ENCODE data around the gene HAUS7. TPM values are rescaled to one million over a fixed set of nuclear protein-coding genes. Genes with fewer than 3 reads are reported as not detected.

HAUS7 gene
- polyA plus RNA-seq, 2 of the 4 experiments (the other 2 are of a cell fraction): 39.1 to 53.6 TPM

DNA sequence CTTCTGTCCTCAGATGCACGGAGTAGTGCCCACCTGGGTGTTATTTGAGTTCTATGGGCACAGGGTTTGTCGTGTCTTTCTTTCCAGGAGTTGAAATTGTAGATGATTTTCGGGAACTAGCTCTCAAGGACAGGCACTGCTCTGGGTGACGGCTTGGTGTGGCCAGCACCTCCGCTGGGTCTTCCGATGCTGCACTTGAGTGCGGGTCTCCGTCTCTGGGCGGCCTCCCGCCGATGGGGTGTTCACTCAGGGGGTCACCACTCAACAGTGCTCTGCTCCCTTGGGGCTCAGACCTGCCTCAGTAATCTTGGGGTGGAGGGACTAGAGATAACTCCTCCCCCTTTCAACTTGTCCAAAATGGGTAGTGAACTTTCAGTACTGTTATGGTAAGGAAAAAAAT lies 56.6 kb downstream of the HAUS7 start:
- H3K4me1 ChIP-seq: no peaks in the 10 kb centered on the region
- H3K9me3 ChIP-seq: no peaks in the 10 kb centered on the region
- no peak for ATAC-seq
- no peak overlapping the region for H3K27ac ChIP-seq
- WGBS (ENCODE audit: missing lambda C conversion rate): no CpG with 5 or more reads among the region's 11 CpGs
- ChIA-PET POLR2A (no interaction called here), CTCF (interaction anchor here (1.0 to 1.7 kb wide), 5 partner anchors 25 to 382 kb away, joined by 3 to 5 read pairs (median 4); no protein-coding TSS in a partner anchor)
- FAIRE-seq: no peak
- no peak for TF ChIP-seq ZC3H11A (IDR thresholded peaks at IDR 0.05)
- TF ChIP-seq REST (IDR thresholded peaks at IDR 0.05): no peak
- no peak for TF ChIP-seq HOXB13 (CRISPR knock-in tag; IDR thresholded peaks at IDR 0.05; ENCODE audit: low read depth)
- no peak for TF ChIP-seq EP300 (IDR thresholded peaks at IDR 0.05)
- TF ChIP-seq HES2 (IDR thresholded peaks at IDR 0.05): no peak
- no peak for TF ChIP-seq JUNB (IDR thresholded peaks at IDR 0.05)
- no peak for TF ChIP-seq PHF8 (IDR thresholded peaks at IDR 0.05; ENCODE audit: borderline replicate concordance, low read depth)
- no peak for TF ChIP-seq KDM1A (IDR thresholded peaks at IDR 0.05; ENCODE audit: low read depth)
- TF ChIP-seq TFCP2L1 (CRISPR knock-in tag; IDR thresholded peaks at IDR 0.05): no peak
- TF ChIP-seq ZNF302 (CRISPR knock-in tag; IDR thresholded peaks at IDR 0.05): no peak
- TF ChIP-seq ZSCAN20 (CRISPR knock-in tag; IDR thresholded peaks at IDR 0.05): no peak
- no peak for TF ChIP-seq NFE2L2 (conservative IDR thresholded peaks at IDR 0.05; ENCODE audit: low read length)
- no peak for TF ChIP-seq JUN (IDR thresholded peaks at IDR 0.05)
- TF ChIP-seq, protein P1, sequence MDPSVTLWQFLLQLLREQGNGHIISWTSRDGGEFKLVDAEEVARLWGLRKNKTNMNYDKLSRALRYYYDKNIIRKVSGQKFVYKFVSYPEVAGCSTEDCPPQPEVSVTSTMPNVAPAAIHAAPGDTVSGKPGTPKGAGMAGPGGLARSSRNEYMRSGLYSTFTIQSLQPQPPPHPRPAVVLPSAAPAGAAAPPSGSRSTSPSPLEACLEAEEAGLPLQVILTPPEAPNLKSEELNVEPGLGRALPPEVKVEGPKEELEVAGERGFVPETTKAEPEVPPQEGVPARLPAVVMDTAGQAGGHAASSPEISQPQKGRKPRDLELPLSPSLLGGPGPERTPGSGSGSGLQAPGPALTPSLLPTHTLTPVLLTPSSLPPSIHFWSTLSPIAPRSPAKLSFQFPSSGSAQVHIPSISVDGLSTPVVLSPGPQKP (IDR thresholded peaks at IDR 0.05; ENCODE audit: low read depth, low read length): no peak
- no peak for TF ChIP-seq NPAS2 (CRISPR knock-in tag; IDR thresholded peaks at IDR 0.05; ENCODE audit: borderline replicate concordance)
- TF ChIP-seq MAX (IDR thresholded peaks at IDR 0.05): no peak
- TF ChIP-seq MAZ (IDR thresholded peaks at IDR 0.05; ENCODE audit: borderline replicate concordance, low read depth, low read length): no peak
- TF ChIP-seq RCOR1 (IDR thresholded peaks at IDR 0.05; ENCODE audit: low read depth, low read length): no peak
- TF ChIP-seq HOXA7 (CRISPR knock-in tag; IDR thresholded peaks at IDR 0.05): no peak
- no peak overlapping the region for H3K4me3 ChIP-seq
- no peak overlapping the region for H3K4me2 ChIP-seq
- DNase-seq (ENCODE audit: low read depth in 1 of 2, low spot score in 1 of 2): no peak

- Histone ChIP-seq H3K9me3 (no peaks in the 10 kb centered on the region), H3K4me1 (no peaks in the 10 kb centered on the region), H3K4me3 (no peak overlapping the region), H3K4me2 (no peak overlapping the region), H3K27ac (no peak overlapping the region)
- 60% methylated on average over 12 of the region's 23 CpGs for WGBS (ENCODE audit: missing lambda C conversion rate)
- ChIA-PET CTCF (interaction anchor here (1.0 to 1.7 kb wide), 4 partner anchors 26 to 380 kb away, joined by 3 to 5 read pairs (median 4); no protein-coding TSS in a partner anchor), POLR2A (no interaction called here)
- FAIRE-seq: peak; percentile 39
- peak in 1 of 2 experiments; percentile 9 for DNase-seq (ENCODE audit: low read depth in 1 of 2, low spot score in 1 of 2)
- peak in 1 of 2 experiments; percentile 49; a peak in 3 of 6 replicates for ATAC-seq
- TF ChIP-seq CTCF (IDR thresholded peaks at IDR 0.05) (0 out of 3 replicates have a peak, but pooled peaks have one; percentile 12), RAD21 (conservative IDR thresholded peaks at IDR 0.05 in 1 of 2, IDR thresholded peaks at IDR 0.05 in 1 of 2) (peak in 1 of 2 experiments; percentile 30; a peak in 1 of 5 replicates), EP300 (IDR thresholded peaks at IDR 0.05) (no peak)
Measured at GRCh38 chrX:153412746-153413720, 57.3 kb downstream of the HAUS7 start.

All from A549 (cell line).